A549 (cell line): Measurements from ENCODE around the gene PPID.

Source experiments
- BHLHE40 ChIP-seq: IDR thresholded peaks from 2 replicates; pipeline ENCODE4 v1.6.1; 2012; ENCODE audit warnings: low read depth, low read length, inconsistent platforms
- CTCF ChIP-seq: fragments of >200 bp; sonication (Bioruptor Twin); formaldehyde crosslinking; IDR thresholded peaks from 3 replicates; pipeline ENCODE4 v1.5.1; 2016
- EP300 ChIP-seq, 2 experiments: fragments of >200 bp; sonication (Bioruptor Twin); formaldehyde crosslinking; IDR thresholded peaks; 2 replicates in 1 of 2; 3 replicates in 1 of 2; pipeline ENCODE4 v1.6.1; 2016 to 2017
- HMGXB4 ChIP-seq: fragments of 250-450 bp; sonication (Bioruptor Pico); IDR thresholded peaks from 2 replicates; pipeline ENCODE4 v1.5.0; 2021; ENCODE audit warnings: mild to moderate bottlenecking, moderate library complexity, borderline replicate concordance
- HOXB13 ChIP-seq: fragments of 250-450 bp; sonication (Bioruptor Pico); IDR thresholded peaks from 2 replicates; pipeline ENCODE4 v1.5.0; 2020; ENCODE audit warnings: low read depth, mild to moderate bottlenecking, moderate library complexity
- MYC ChIP-seq: IDR thresholded peaks from 2 replicates; pipeline ENCODE4 v1.6.1; 2012; ENCODE audit warnings: mild to moderate bottlenecking, inconsistent platforms, low read length, improper control_type of control experiment, borderline replicate concordance
- NFE2L2 ChIP-seq: fragments of 150-350 bp; conservative IDR thresholded peaks from 2 replicates; pipeline ENCODE4 v1.6.1; 2014; ENCODE audit warnings: low read length
- POLR2A ChIP-seq: IDR thresholded peaks from 2 replicates; pipeline ENCODE4 v1.6.1; 2012; ENCODE audit warnings: mild to moderate bottlenecking, low read length
- POLR2AphosphoS2 ChIP-seq: conservative IDR thresholded peaks from 2 replicates; pipeline ENCODE4 v1.6.1; 2012; ENCODE audit warnings: low read length, improper control_type of control experiment, inconsistent platforms
- RAD21 ChIP-seq, 2 experiments: fragments of >200 bp in 1 of 2; sonication (Bioruptor Twin) in 1 of 2; formaldehyde crosslinking in 1 of 2; IDR thresholded peaks in 1 of 2; conservative IDR thresholded peaks in 1 of 2; 2 replicates in 1 of 2; 3 replicates in 1 of 2; pipeline ENCODE4 v1.6.1; 2012 to 2018; ENCODE audit warnings: inconsistent platforms in 1 of 2
- REST ChIP-seq: fragments of 200-600 bp; sonication (generic); IDR thresholded peaks from 2 replicates; pipeline ENCODE4 v1.6.1; 2016; ENCODE audit warnings: antibody characterized with exemption, mild to moderate bottlenecking, moderate library complexity
- TP53 ChIP-seq: fragments of 250-450 bp; sonication (Bioruptor Pico); IDR thresholded peaks from 2 replicates; pipeline ENCODE4 v1.5.0; 2021; ENCODE audit warnings: mild to moderate bottlenecking, moderate library complexity

- TF ChIP-seq CTCF: peak; percentile 49
- no peak for TF ChIP-seq POLR2A
- TF ChIP-seq POLR2AphosphoS2: no peak
- TF ChIP-seq HMGXB4: no peak
- no peak for TF ChIP-seq MYC
- no peak for TF ChIP-seq REST
- no peak for TF ChIP-seq TP53 (CRISPR knock-in tag)
- peak; percentile 21 to 38; a peak in 3 of 5 replicates for TF ChIP-seq RAD21 (conservative IDR thresholded peaks at IDR 0.05 in 1 of 2, IDR thresholded peaks at IDR 0.05 in 1 of 2)
- no peak for TF ChIP-seq NFE2L2
- TF ChIP-seq HOXB13 (CRISPR knock-in tag): no peak
- TF ChIP-seq EP300 (IDR thresholded peaks at IDR 0.05): no peak
- no peak for TF ChIP-seq BHLHE40
Observed at GRCh38 chr4:158667651-158668198, 55.5 kb downstream of the PPID start.
